DOHH2 (cell line): ENCODE data around the gene MADCAM1.

Source experiments
- H3F3A ChIP-seq: fragments of 200-600 bp; sonication (generic), shearing (Covaris generic); 2 replicates; pipeline ENCODE4 v1.6.0; 2016; ENCODE audit warnings: antibody characterized with exemption, mild to moderate bottlenecking; ENCODE audit not compliant: control insufficient read depth, insufficient read depth
- H3K27ac ChIP-seq: fragments of 200-600 bp; sonication (generic); 2 replicates; pipeline ENCODE4 v1.5.1; 2014; ENCODE audit warnings: low read depth, mild to moderate bottlenecking, low read length, moderate library complexity
- H3K27me3 ChIP-seq: fragments of 200-600 bp; sonication (generic); 2 replicates; pipeline ENCODE4 v1.6.1; 2014; ENCODE audit warnings: mild to moderate bottlenecking, low read length, mixed read lengths; ENCODE audit not compliant: control insufficient read depth
- H3K36me3 ChIP-seq: fragments of 200-600 bp; sonication (generic); 2 replicates; pipeline ENCODE4 v1.6.1; 2014; ENCODE audit warnings: mild to moderate bottlenecking, low read length, moderate library complexity, mixed read lengths; ENCODE audit not compliant: control insufficient read depth
- H3K4me1 ChIP-seq: fragments of 200-600 bp; sonication (generic); 2 replicates; pipeline ENCODE4 v1.6.1; 2014; ENCODE audit warnings: mild to moderate bottlenecking, low read length, mixed read lengths; ENCODE audit not compliant: control insufficient read depth
- H3K4me2 ChIP-seq: fragments of 200-600 bp; sonication (generic); 2 replicates; pipeline ENCODE4 v1.6.0; 2014; ENCODE audit warnings: mild to moderate bottlenecking, low read length, moderate library complexity
- H3K4me3 ChIP-seq: fragments of 200-600 bp; sonication (generic); 2 replicates; pipeline ENCODE4 v1.5.1; 2014; ENCODE audit warnings: mild to moderate bottlenecking, low read length, mixed read lengths
- H3K79me2 ChIP-seq: fragments of 200-600 bp; sonication (generic); 2 replicates; pipeline ENCODE4 v1.6.1; 2014; ENCODE audit warnings: mild to moderate bottlenecking, low read length, mixed read lengths; ENCODE audit not compliant: control insufficient read depth
- H3K9me2 ChIP-seq: fragments of 200-600 bp; sonication (generic); replicated peaks from 2 replicates; pipeline ENCODE4 v1.6.1; 2014; ENCODE audit warnings: mild to moderate bottlenecking, low read length, mixed read lengths; ENCODE audit not compliant: control insufficient read depth
- H3K9me3 ChIP-seq: fragments of 200-600 bp; sonication (generic); 2 replicates; pipeline ENCODE4 v1.6.1; 2014; ENCODE audit warnings: antibody characterized with exemption, low read length, mixed read lengths; ENCODE audit not compliant: control insufficient read depth, insufficient read depth
- H4K20me1 ChIP-seq: fragments of 200-600 bp; sonication (generic); 2 replicates; pipeline ENCODE4 v1.6.0; 2014; ENCODE audit warnings: low read depth, mild to moderate bottlenecking, antibody characterized with exemption, low read length, moderate library complexity; ENCODE audit not compliant: control insufficient read depth, insufficient read depth
- CTCF ChIP-seq: fragments of 200-600 bp; sonication (generic); IDR thresholded peaks from one replicate; pipeline ENCODE4 v1.5.1; 2014; ENCODE audit warnings: antibody characterized with exemption, mild to moderate bottlenecking, low read depth, low read length; ENCODE audit not compliant: poor library complexity, severe bottlenecking
- EZH2phosphoT487 ChIP-seq: fragments of 200-600 bp; sonication (generic); IDR thresholded peaks from 2 replicates; pipeline ENCODE4 v1.6.1; 2017; ENCODE audit warnings: borderline replicate concordance, mild to moderate bottlenecking, antibody characterized with exemption, low read length, moderate library complexity, mixed read lengths

MADCAM1 gene

GRCh38 chr19:542173-542866, 46.0 kb downstream of the MADCAM1 start:
- H3K79me2 ChIP-seq, result no peaks in the 10 kb centered on the region
- H3K36me3 ChIP-seq, result peaks cover 6% of the 10 kb centered on the region
- H4K20me1 ChIP-seq, result no peaks in the 10 kb centered on the region
- no peak overlapping the region for H3K4me3 ChIP-seq
- H3K9me3 ChIP-seq, result no peaks in the 10 kb centered on the region
- no peaks in the 10 kb centered on the region for H3K9me2 ChIP-seq
- H3F3A ChIP-seq, result no peaks in the 10 kb centered on the region
- no peak overlapping the region for H3K4me2 ChIP-seq
- TF ChIP-seq EZH2phosphoT487 (no peak), CTCF (no peak)
- no peak overlapping the region for H3K27ac ChIP-seq
- H3K27me3 ChIP-seq, result no peaks in the 10 kb centered on the region
- peaks cover 9% of the 10 kb centered on the region for H3K4me1 ChIP-seq

GRCh38 chr19:543910-544608, 47.8 kb downstream of the MADCAM1 start, which contains the start of gene GZMM:
TSS of gene GZMM (plus strand) at chr19:544053. CDS start at chr19:544072, 19 bp downstream.
- Histone ChIP-seq H3K4me2 (0 out of 2 replicates have a peak within 1 kb of the TSS, but pooled peaks have one; percentile 11), H3K27ac (no peak within 1 kb of the TSS), H4K20me1 (no peaks in the 10 kb centered on the region), H3K36me3 (no peaks in the 10 kb centered on the region; the same call in 1 of the 2 replicates), H3K27me3 (no peaks in the 10 kb centered on the region), H3K4me1 (peaks cover 9% of the 10 kb centered on the region), H3K4me3 (no peak within 1 kb of the TSS), H3K9me2 (no peaks in the 10 kb centered on the region), H3F3A (no peaks in the 10 kb centered on the region), H3K79me2 (no peaks in the 10 kb centered on the region), H3K9me3 (no peaks in the 10 kb centered on the region)
- TF ChIP-seq CTCF (no peak), EZH2phosphoT487 (no peak)

- H3K27ac ChIP-seq, result no peak overlapping the region
- H3K27me3 ChIP-seq, result no peaks in the 10 kb centered on the region
- peaks cover 9% of the 10 kb centered on the region for H3K4me1 ChIP-seq
- H3K4me3 ChIP-seq, result no peak overlapping the region
- H3F3A ChIP-seq, result no peaks in the 10 kb centered on the region
- H3K79me2 ChIP-seq, result no peaks in the 10 kb centered on the region
- no peaks in the 10 kb centered on the region for H4K20me1 ChIP-seq
- TF ChIP-seq CTCF (no peak), EZH2phosphoT487 (no peak)
- no peaks in the 10 kb centered on the region for H3K9me2 ChIP-seq
- H3K4me2 ChIP-seq, result no peak overlapping the region
- no peaks in the 10 kb centered on the region for H3K36me3 ChIP-seq
- H3K9me3 ChIP-seq, result no peaks in the 10 kb centered on the region
Measured at GRCh38 chr19:547117-547516, 50.8 kb downstream of the MADCAM1 start.
